Activated CD8-positive, alpha-beta memory T cell treated with anti-CD3 and anti-CD28 coated beads, Interleukin-2, amount 50 U/mL, for 1 hour (primary cell): ENCODE data around the gene MMP23B.

Experiments
- DNase-seq: peaks from one replicate; pipeline ENCODE4 v3.0.0-alpha.2; 2020; ENCODE audit errors: extremely low read depth

MMP23B gene

GRCh38 chr1:1602968-1603506, 28.9 kb upstream of the MMP23B start:
- no peak for DNase-seq

GRCh38 chr1:1603671-1604373, 28.2 kb upstream of the MMP23B start:
- no peak for DNase-seq

DNA sequence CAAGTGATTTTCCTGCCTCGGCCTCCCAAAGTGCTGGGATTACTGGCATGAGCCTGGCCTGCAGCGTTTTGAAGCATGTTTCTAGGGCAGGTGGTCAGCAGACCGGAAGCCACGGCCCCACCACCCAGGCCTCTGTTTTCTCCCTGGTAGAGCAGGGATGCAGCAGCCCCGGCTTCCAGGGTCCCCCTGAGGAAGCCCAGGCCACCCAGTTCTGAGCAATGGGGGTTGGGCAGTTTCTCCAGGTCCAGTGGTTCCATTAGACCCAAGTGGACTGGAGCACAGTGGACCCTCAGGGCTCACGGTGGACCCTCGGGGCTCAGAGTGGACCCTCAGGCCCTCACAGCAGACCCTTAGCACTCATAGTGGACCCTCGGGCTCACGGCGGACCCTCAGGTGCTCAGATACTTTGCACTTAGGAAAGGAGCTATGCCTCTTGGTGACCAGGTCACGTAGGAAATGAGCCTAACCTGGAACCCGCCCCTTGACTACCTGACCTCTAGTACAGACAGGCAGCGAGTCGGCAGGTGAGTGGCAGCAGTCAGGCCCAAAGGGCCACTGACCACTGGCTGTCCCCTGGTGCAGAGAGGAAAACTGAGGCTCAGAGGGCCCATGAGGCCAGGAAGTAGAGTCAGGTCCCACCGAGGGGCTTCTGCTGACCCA, 27.5 kb upstream of the MMP23B start:
- no peak for DNase-seq

GRCh38 chr1:1605034-1605591, 26.9 kb upstream of the MMP23B start:
- no peak for DNase-seq

DNA sequence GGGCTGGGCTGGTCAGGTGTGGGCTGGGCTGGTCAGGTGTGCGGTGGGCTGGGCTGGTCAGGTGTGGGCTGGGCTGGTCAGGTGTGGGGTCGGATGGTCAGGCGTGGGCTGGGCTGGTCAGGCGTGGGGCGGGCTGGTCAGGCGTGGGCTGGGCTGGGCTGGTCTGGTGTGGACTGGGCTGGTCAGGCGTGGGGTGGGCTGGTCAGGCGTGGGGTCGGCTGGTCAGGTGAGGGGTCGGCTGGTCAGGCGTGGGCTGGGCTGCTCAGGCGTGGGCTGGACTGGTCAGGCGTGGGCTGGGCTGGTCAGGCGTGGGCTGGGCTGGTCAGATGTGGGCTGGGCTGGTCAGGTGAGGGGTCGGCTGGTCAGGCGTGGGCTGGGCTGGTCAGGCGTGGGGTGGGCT, 26.2 kb upstream of the MMP23B start:
- DNase-seq = no peak

- no peak for DNase-seq
Measured at GRCh38 chr1:1606232-1606631, 25.7 kb upstream of the MMP23B start.

DNA sequence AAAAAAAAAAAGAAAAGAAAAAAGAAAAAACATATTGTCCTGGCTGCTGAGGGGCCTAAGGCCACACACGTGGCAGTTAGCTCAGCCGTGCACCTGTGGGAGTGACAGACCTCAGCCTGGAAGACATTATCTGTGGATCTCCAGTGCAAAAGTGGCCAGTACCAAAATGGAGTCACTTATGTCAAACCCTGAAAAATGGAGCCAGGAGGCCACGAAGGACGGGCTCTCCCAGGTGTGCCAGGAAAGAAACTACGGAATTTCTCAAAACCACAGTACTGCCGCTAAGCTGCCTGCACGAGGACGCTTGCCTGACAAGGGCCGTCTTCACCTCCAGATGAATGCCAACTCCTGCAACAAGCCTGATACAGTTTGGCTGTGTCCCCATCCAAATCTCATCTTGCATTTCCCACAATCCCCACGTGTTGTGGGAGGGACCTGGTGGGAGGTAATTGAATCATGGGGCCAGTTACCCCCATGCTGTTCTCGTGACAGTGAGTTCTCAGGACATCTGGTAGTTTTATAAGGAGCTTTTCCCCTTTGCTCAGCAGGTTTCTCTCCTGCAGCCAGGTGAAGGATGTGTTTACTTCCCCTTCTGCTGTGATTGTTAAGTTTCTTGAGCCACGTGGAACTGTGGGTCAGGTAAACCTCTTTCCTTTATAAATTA, 22.0 kb upstream of the MMP23B start:
- DNase-seq = no peak

DNA sequence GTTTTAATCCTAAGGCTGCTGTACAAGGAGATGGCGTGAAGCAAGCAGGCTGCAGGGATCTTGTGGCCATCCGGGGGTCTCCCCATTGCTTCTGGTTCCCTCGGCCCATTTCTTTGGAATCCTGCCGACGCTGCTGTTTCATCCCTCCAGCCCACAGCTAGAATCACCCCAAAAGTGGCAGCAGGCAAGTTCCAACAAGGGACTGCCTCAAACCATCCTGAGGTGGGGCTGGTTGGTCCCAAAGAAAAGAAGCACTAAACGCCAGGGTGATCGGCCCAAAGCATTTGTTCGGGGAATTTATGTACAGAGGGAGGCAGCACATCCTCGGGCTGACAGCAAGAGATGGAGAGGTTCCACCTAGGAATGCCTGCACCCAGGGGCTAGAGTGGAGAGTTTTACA, 21.2 kb upstream of the MMP23B start:
- no peak for DNase-seq

DNA sequence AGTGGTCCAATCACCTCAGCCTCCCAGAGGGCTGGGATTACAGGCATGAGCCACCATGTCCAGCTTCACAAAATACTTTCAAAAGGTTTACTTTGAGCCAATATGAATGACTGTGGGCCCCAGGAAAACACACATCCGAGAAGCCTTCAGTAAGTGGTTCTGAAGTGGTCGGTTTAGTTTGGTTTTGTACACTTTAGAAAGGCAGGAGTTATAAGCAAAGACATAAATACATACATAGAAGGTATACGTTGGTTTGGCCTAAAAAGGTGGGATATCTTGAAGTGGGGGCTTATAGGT, 19.9 kb upstream of the MMP23B start:
- DNase-seq = no peak

DNA sequence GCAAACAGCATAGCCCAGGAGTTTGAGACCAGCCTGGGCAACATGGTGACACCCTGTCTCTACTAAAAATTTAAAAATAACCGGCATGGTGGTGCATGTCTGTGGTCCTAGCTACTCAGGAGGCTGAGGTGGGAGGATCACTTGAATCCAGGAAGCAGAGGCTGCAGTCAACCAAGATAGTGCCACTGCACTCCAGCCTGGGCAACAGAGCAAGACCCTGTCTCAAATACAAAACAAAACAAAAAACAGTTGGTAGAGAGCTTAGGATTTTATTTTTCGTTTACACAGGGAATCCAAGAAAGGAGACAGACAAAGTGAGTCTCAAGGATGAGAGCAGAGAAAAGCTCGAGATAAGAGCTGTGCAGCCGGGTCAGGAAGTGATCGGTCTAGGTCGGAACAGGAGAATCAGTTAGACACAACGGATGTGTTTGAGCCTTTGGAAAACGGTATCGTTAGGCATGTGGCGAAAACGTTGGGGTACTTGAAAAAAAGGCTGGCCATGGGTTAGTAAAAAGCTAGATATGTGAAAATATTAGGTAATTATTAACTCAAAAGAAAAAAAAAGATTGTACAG, 18.4 kb upstream of the MMP23B start:
- DNase-seq = no peak

DNA sequence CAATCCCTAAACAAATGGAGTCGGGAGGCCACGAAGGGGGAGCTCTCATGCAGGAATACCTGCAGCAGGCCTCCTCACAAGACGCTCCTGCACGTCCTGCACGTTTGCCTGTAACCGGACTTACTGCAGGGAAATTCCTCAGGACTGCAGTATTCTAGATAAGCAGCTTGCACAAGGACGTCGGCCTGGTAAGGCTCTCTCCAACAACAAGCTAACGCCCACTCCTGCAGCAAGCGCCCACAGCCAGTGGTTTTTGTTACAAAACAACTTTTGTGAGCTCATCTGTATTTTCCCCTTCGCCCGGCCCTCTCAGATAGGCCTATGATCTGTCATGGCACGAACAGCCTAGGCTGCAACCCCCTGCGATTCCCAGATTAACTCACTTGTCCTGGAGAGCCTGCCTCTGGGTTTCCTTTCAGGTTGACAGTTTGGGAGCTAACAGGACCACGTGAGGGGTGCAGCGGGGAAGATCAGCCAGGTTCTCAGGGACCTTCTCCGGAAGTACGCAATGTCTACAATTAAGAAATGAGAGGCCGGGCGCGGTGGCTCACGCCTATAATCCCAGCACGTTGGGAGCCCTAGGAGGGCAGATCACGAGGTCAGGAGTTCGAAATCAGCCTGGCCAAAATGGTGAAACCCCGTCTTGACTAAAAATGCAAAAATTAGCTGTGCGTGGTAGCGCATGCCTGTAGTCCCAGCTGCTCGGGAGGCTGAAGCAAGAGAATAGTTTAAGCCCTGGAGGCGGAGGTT, 17.6 kb upstream of the MMP23B start:
- DNase-seq = peak; percentile 61

GRCh38 chr1:1614954-1615255, 17.1 kb upstream of the MMP23B start:
- DNase-seq = no peak

DNA sequence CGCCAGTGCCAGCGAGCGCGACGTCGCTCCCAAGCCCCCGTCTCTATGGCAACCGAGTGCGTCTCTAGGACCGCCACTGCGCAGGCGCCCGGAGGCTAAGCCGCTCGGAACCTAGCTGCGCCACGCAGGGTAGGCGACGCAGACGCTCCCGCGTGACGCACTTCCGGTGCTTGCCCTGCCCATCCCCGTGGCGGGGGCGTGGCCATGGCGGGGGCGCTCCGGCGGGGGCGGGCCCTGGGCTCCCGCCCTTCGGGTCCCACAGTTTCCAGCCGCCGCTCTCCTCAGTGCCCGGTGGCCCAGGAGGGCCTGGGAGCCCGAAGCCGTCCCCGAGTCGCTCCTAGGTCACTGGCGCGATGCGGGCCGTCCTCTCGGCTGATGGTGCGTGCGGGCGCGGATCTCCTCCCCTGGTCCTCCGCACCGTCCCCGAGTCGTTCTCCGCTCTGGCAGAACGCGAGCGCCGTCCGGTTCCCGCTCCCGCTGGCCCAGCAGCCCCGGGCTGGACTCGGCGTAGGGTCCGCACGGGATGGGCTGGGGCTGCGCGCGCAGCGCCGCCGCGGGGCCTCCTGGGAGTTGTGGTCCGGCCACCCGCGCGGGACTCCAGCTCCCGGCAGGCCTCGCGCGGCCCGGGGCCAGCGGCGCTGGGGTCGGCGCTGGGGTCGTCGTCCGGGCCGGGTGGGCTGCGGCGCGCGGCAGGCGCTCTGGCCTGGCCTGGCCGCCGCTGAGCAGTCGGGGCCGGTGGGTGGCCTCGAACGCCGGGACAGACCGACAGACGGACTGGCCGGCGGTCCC, 16.5 kb upstream of the MMP23B start, which contains the start of gene MIB2:
Gene MIB2 (plus strand): TSS at position 245 of the 789 bp plus-strand sequence. CDS start 7,953 bp downstream, outside the sequence.
- peak; percentile 94 for DNase-seq

- DNase-seq = no peak
Measured at GRCh38 chr1:1616045-1616790, 15.8 kb upstream of the MMP23B start.

GRCh38 chr1:1616838-1617237, 15.1 kb upstream of the MMP23B start:
- no peak for DNase-seq

GRCh38 chr1:1617516-1617915, 14.5 kb upstream of the MMP23B start:
- DNase-seq = no peak

DNA sequence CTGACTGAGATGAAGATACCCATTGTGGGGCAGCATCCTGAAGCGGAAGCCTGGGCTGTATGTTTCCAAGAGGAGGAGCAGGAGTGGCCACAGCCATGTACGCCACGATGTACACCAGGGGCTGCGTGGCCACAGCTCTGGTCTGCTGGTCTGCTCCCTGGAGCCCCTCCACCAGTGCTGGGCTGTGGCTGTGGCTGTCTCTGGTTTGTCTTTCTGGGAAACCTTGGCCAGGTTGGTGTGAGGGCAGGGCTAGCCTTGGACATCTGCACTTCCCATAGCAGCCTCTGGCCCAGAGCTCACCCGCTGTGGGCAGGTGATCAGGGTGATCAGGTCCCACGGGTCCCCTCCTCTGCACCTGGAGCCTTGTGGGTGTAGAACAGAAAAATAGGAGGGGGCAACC, 14.0 kb upstream of the MMP23B start:
- DNase-seq = no peak

DNA sequence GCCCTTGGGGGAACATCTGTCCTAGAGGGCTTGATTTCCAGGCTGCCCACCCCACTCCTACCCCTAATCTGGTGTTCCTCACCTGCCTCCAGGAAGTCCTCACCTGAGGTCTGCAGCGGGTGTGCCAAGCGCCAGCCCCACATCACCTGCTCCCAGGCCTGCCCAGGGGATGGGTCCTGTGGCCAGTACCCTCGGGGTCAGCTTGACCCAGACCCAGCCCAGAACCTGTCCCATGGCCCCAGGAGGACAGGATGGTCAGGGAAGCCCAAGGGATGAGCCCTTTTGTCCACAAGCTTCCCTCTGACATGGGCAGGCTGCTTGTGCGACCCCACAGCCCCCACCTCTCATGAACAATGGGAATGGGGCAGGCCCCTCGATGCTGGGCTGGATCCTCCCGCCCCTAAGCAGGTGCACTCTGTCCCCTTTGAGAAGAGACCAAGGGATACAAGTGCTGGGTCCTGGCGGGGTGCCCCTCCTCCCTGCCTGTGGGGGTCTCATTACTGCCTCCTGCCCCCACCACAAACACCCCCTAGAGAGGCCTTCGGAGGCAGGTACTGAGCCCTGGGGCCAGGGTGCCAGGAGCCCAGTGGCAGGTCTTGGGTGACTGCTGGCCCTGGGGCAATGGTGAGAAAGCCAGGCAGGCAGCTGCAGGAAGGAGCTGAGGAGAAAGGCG, 13.4 kb upstream of the MMP23B start:
- DNase-seq = no peak

- DNase-seq = no peak
Measured at GRCh38 chr1:1619917-1620361, 12.0 kb upstream of the MMP23B start.
